GM20431 (cell line): Measurements from ENCODE around the gene TMEM108.

Experiments used
- in situ Hi-C: fragments of 300-500 bp; cut with MseI, MboI; formaldehyde crosslinking; loops from one replicate; pipeline ENCODE4 v1.15.0; 2020; ENCODE audit warnings: low sequenced_read_pairs; ENCODE audit not compliant: unreplicated experiment

TMEM108 gene

DNA sequence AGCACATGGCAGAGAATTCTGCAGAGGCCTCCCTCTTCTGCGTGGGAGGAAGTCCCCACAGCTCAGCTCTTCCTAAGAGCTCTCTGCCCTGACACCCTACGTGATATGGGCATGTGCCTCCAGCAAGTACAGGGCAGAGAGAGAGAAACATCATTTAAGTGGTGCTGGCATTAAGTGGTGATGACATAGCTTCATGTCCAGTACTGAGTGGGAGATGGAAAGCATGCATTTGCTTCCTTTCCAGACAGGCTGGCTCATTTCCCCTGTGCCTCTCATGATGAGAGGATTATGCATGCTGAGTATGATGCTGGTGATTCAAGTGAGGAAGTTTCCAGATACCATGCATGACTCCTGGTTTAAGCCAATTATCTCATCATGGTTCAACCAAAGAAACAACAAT lies 388.5 kb downstream of the TMEM108 start:
- in situ Hi-C loops: no loop called here

DNA sequence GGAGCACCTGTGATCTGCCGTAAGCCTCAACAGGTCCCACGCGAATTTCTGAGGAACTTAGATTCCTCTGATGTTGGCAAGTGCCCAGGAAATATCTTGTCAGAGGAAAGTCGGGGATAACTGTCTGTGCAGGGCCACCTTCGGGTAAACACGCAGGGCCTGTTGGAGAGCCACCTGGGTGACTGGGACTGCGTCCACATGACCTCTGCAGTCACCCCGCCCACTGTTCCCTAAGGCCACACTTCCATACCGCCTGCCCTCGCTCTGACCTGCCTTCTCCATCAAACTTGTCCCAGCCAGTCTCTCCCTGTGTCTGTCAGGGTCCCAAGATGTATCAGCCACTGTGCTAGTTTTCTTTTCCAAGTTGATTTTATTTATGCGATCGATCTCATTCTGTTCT lies 390.4 kb downstream of the TMEM108 start:
- in situ Hi-C loops: no loop called here

DNA sequence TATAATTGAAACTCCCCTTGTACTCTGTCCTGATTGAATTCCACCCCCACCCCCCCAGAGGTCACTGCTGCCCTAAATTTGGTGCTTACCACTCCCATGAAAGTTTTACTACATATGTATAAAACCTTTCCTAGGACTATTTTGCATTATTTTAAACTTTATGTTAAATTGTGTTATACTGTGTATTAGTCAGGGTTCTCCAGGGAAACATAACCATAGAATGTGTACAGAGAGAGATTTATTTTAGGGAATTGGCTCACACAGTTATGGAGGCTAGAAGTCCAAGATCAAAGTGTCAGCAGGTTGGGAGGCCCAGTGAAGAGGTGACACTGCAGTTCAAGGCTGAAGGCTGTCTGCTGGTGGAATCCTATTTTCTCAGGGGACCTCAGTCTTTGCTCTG lies 390.9 kb downstream of the TMEM108 start:
- in situ Hi-C loops: no loop called here

DNA sequence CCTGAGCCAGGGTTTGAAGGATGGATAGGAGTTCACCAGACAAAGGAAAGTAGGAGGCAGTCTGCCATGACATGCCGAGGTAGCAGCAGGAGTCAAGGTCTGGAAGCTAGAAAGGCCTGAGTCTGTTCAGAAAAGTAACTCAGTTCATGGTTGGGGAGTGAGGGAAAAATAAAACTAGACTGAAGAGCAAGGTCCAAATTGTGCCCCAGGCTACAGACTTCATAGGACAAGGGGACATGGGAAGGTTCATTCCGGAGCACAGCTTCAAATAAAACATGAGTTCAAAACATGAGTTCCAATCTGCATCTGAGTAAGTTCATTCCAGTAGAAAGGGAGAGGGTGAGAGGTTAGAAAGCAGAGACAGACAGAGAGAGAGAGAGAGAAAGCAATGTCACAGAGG lies 401.4 kb downstream of the TMEM108 start:
- in situ Hi-C loops: no loop called here

DNA sequence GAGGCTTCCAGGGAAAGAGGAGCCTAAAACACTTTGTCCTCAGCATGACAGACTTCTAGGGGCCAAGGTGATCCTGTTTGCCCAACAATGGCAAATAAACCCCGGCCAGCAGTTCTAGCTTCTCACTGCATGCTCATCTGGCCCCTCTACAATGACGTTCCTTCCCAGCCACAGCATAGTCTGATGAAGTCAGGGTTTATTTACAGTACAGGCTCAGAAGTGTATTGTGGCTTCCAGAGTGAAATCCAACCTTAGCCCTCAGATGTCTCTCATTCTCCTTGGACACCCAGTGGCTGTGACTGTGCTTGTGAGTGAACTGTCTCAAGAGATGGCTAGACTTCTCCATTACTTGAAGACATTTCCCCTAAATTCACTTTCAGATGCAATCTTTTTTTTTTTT lies 402.5 kb downstream of the TMEM108 start:
- in situ Hi-C loops: no loop called here

DNA sequence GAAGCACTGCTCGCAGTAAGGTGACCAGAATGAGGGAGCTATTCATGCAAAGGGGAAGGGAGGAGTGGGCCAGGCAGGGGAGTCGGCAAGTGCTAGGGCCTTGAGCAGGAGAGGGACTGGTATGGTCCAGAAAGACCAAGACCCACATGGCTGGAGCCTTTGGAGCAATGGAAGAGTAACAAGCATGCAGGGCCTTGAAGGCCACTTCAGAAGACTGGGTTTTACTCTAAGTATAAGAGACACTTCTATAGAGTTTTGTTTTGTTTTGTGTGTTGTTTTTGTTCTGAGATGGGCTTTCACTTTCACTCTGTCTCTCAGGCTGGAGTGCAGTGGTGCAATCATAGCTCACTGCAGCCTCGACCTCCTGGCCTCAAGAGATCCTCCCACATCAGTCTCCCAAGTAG lies 403.7 kb downstream of the TMEM108 start:
- in situ Hi-C loops: no loop called here

DNA sequence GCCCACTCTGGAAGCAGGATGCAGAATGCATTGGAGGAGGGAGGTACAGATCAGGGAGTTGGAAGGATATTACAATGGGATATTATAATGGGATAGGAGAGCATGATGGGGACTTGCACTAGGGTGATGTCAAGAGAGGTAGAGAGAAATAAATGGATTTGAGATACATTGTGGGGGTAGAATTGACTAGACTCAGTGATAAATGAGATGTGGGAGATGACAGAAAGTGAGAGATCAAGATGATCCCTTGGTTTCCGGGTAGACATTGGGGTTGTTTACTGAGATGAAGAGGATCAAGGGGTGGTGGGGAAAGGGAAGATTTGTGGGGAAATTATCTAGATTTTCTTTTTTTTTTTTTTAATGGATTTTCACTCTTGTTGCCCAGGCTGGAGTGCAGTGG lies 404.3 kb downstream of the TMEM108 start:
- in situ Hi-C loops: no loop called here

DNA sequence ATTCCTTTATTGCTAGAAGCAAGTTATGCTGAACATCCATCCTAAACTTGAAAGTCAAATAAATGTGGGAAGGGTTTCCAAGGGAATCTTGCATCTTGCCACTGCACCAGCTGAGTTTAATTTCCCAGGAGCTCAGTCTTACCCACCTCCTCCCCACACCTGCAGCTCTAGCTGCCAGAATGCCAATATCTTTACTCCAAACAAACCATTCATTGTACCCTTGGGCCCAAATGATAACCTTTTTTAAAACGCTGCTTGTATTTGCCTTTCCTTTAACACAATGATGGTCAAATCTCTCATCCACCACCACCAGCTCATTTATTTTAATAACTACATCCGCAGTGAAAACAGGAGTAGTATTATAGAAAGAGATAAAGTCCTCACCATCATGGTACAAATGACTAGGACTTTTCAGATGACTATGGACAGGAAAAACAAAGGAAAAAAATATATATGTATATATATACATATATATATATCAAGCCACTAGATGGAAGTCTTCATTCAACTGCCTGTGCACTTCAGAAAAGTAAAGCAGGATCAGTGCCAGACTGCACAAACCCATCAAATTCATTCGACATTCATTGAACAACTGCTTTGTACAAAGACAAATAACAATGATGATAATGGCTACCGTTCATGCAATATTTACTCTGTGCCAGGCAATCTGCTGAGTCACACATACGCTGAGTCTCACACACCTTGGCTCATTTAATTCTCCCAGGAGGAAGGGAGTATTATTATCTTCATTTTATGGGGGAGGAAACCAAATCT lies 405.6 kb downstream of the TMEM108 start:
- in situ Hi-C loops: no loop called here

DNA sequence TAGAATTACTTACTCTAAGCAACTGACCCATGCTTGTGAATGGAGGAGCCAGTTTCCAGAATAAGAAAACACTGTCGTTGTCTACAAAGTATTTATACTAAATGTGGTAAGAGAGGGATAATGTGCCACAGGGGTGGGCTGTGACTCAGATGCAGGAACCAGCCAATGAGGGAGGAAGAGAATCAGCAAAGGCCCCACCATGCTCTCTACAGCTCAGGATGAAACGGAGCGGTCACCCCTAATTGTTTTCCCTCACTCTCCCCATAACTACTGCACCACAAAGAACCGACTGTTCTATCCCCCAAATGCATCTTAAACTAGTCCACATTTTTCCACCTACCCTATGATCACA lies 406.2 kb downstream of the TMEM108 start:
- in situ Hi-C loops: no loop called here

DNA sequence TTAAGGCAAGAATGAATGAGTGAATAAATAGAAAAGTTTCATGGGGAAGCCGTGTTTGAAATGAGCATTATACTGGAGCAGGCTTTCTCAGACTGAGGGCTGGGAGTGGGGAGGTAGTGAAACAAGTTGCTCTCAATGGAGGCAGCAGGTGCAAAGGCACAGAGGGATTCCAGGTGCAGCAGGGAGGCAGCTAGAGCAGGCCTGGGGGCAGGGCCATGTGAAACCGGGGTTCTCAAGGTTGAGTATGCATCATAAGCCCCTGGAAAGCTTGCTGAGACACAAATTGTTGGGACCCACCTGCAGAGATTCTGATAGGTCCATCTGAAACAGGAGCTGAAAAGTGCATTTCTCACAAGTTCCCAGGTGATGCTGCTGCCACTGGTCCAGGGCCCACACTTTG lies 406.9 kb downstream of the TMEM108 start:
- in situ Hi-C loops: no loop called here
